GM19328 (cell line): ENCODE results near the gene ADGRB3.
"Not testable (repeated sequence)": the region's sequence is repeated elsewhere in the genome, so short reads cannot be mapped to it uniquely, and the experiment has no call there.

Source experiments
- ATAC-seq: cut with Tn5 transposase; IDR thresholded peaks from one replicate; pipeline ENCODE4 v1.9.1; 2021; ENCODE audit warnings: mild to moderate bottlenecking, moderate library complexity; ENCODE audit not compliant: unreplicated experiment

ADGRB3 gene

GRCh38 chr6:69105288-69105687 is 470.2 kb downstream of the ADGRB3 start:
- no peak for ATAC-seq

GRCh38 chr6:69106511-69106910 is 471.4 kb downstream of the ADGRB3 start:
- no peak for ATAC-seq

GRCh38 chr6:69111301-69111700 is 476.2 kb downstream of the ADGRB3 start:
- ATAC-seq, result no peak

- ATAC-seq, result no peak
Observed at GRCh38 chr6:69116658-69117057, 481.6 kb downstream of the ADGRB3 start.

GRCh38 chr6:69121461-69122406 is 486.7 kb downstream of the ADGRB3 start:
- ATAC-seq, result not testable (repeated sequence)

- ATAC-seq, result no peak
Observed at GRCh38 chr6:69122407-69122773, 487.3 kb downstream of the ADGRB3 start.

- no peak for ATAC-seq
Observed at GRCh38 chr6:69128411-69128810, 493.3 kb downstream of the ADGRB3 start.

GRCh38 chr6:69129046-69129445 is 494.0 kb downstream of the ADGRB3 start:
- no peak for ATAC-seq

GRCh38 chr6:69135927-69136326 is 500.8 kb downstream of the ADGRB3 start:
- ATAC-seq, result no peak

- no peak for ATAC-seq
Observed at GRCh38 chr6:69138148-69138547, 503.1 kb downstream of the ADGRB3 start.

GRCh38 chr6:69138893-69139494 is 503.9 kb downstream of the ADGRB3 start:
- ATAC-seq, result no peak

GRCh38 chr6:69145062-69145461 is 510.0 kb downstream of the ADGRB3 start:
- no peak for ATAC-seq

- no peak for ATAC-seq
Observed at GRCh38 chr6:69146385-69146784, 511.3 kb downstream of the ADGRB3 start.

- ATAC-seq, result no peak
Observed at GRCh38 chr6:69155467-69155866, 520.4 kb downstream of the ADGRB3 start.

GRCh38 chr6:69162811-69163210 is 527.7 kb downstream of the ADGRB3 start:
- ATAC-seq, result no peak

- no peak for ATAC-seq
Observed at GRCh38 chr6:69164564-69165229, 529.6 kb downstream of the ADGRB3 start.

GRCh38 chr6:69179681-69180080 is 544.6 kb downstream of the ADGRB3 start:
- no peak for ATAC-seq

- ATAC-seq, result no peak
Observed at GRCh38 chr6:69180361-69181067, 545.4 kb downstream of the ADGRB3 start.

- ATAC-seq, result no peak
Observed at GRCh38 chr6:69181964-69182363, 546.9 kb downstream of the ADGRB3 start.

- ATAC-seq, result no peak
Observed at GRCh38 chr6:69185276-69185675, 550.2 kb downstream of the ADGRB3 start.

- ATAC-seq, result no peak
Observed at GRCh38 chr6:69202768-69203167, 567.7 kb downstream of the ADGRB3 start.
